H9 (cell line): ENCODE data around the gene ARPC1A. TPM values are rescaled to one million over a fixed set of nuclear protein-coding genes. Genes with fewer than 3 reads are reported as not detected.
A peak's percentile ranks its signal among the peaks of the same experiment; 100 is the strongest.

Source experiments
- DNase-seq: peaks from one replicate; pipeline ENCODE4 v3.0.0-alpha.2; 2017
- H2AFZ ChIP-seq: one replicate; pipeline ENCODE4 v1.6.1; 2013; ENCODE audit warnings: mild to moderate bottlenecking, low read length, control low read depth, moderate library complexity
- H2AK5ac ChIP-seq: 2 replicates; pipeline ENCODE4 v1.6.1; 2013; ENCODE audit warnings: low read length, control low read depth, mixed read lengths; ENCODE audit not compliant: insufficient read length
- H2BK120ac ChIP-seq: one replicate; pipeline ENCODE4 v1.6.1; 2013; ENCODE audit warnings: low read depth, mild to moderate bottlenecking, low read length, control low read depth, inconsistent platforms; ENCODE audit not compliant: poor library complexity, severe bottlenecking
- H2BK12ac ChIP-seq: 2 replicates; pipeline ENCODE4 v1.6.1; 2013; ENCODE audit warnings: low read length, control low read depth, mixed read lengths, low read depth; ENCODE audit not compliant: insufficient read length
- H2BK15ac ChIP-seq: 2 replicates; pipeline ENCODE4 v1.6.1; 2013; ENCODE audit warnings: low read depth, low read length, control low read depth
- H2BK20ac ChIP-seq: one replicate; pipeline ENCODE4 v1.6.1; 2013; ENCODE audit warnings: low read depth, mild to moderate bottlenecking, low read length, control low read depth, inconsistent platforms; ENCODE audit not compliant: poor library complexity, severe bottlenecking
- H2BK5ac ChIP-seq: 2 replicates; pipeline ENCODE4 v1.6.1; 2013; ENCODE audit warnings: low read length, control low read depth, mixed read lengths; ENCODE audit not compliant: insufficient read length
- H3K14ac ChIP-seq: 2 replicates; pipeline ENCODE4 v1.6.1; 2013; ENCODE audit warnings: low read length, control low read depth; ENCODE audit not compliant: insufficient read depth
- H3K18ac ChIP-seq: 2 replicates; pipeline ENCODE4 v1.6.1; 2013; ENCODE audit warnings: low read depth, mild to moderate bottlenecking, mixed read lengths, low read length, control low read depth; ENCODE audit not compliant: insufficient read length
- H3K23ac ChIP-seq: 2 replicates; pipeline ENCODE4 v1.6.1; 2013; ENCODE audit warnings: low read length, control low read depth, mixed read lengths, low read depth; ENCODE audit not compliant: insufficient read length
- H3K23me2 ChIP-seq: 2 replicates; pipeline ENCODE4 v1.6.1; 2013; ENCODE audit warnings: low read depth, mild to moderate bottlenecking, mixed read lengths, low read length, control low read depth; ENCODE audit not compliant: insufficient read length, poor library complexity, severe bottlenecking
- H3K27ac ChIP-seq: 2 replicates; pipeline ENCODE4 v1.5.1; 2013; ENCODE audit warnings: low read length, control low read depth, mixed read lengths, low read depth; ENCODE audit not compliant: insufficient read length
- H3K27me3 ChIP-seq: 2 replicates; pipeline ENCODE4 v1.6.1; 2013; ENCODE audit warnings: low read length, control low read depth, inconsistent platforms; ENCODE audit not compliant: insufficient read depth
- H3K4ac ChIP-seq: 2 replicates; pipeline ENCODE4 v1.6.1; 2013; ENCODE audit warnings: low read depth, mild to moderate bottlenecking, control low read depth, inconsistent platforms, low read length, moderate library complexity
- H3K4me1 ChIP-seq: 2 replicates; pipeline ENCODE4 v1.6.1; 2013; ENCODE audit warnings: low read length, control low read depth, inconsistent platforms; ENCODE audit not compliant: insufficient read depth
- H3K4me2 ChIP-seq: 2 replicates; pipeline ENCODE4 v1.6.1; 2013; ENCODE audit warnings: low read length, control low read depth, mixed read lengths; ENCODE audit not compliant: insufficient read length, insufficient read depth
- H3K56ac ChIP-seq: 2 replicates; pipeline ENCODE4 v1.6.1; 2013; ENCODE audit warnings: low read depth, mild to moderate bottlenecking, mixed read lengths, low read length, control low read depth; ENCODE audit not compliant: insufficient read length
- H3K79me1 ChIP-seq: 2 replicates; pipeline ENCODE4 v1.6.1; 2013; ENCODE audit warnings: low read depth, mild to moderate bottlenecking, moderate library complexity, low read length, control low read depth, inconsistent platforms; ENCODE audit not compliant: insufficient read depth, poor library complexity, severe bottlenecking
- H3K79me2 ChIP-seq: 2 replicates; pipeline ENCODE4 v1.6.1; 2013; ENCODE audit warnings: low read length, control low read depth, inconsistent platforms; ENCODE audit not compliant: insufficient read depth
- H3K9ac ChIP-seq: 2 replicates; pipeline ENCODE4 v1.6.1; 2013; ENCODE audit warnings: low read length, control low read depth, mixed read lengths; ENCODE audit not compliant: insufficient read length; ENCODE audit errors: extremely low read depth
- H3K9me3 ChIP-seq: one replicate; pipeline ENCODE4 v1.6.1; 2013; ENCODE audit warnings: low read depth, low read length, inconsistent platforms; ENCODE audit not compliant: control insufficient read depth
- H3T11ph ChIP-seq: one replicate; pipeline ENCODE4 v1.6.1; 2013; ENCODE audit warnings: mild to moderate bottlenecking, low read length, control low read depth, inconsistent platforms
- H4K20me1 ChIP-seq: one replicate; pipeline ENCODE4 v1.6.1; 2013; ENCODE audit not compliant: control insufficient read depth, insufficient read length, insufficient read depth
- H4K5ac ChIP-seq: 2 replicates; pipeline ENCODE4 v1.6.1; 2013; ENCODE audit warnings: low read depth, mild to moderate bottlenecking, mixed read lengths, low read length, control low read depth; ENCODE audit not compliant: insufficient read length
- H4K8ac ChIP-seq: replicated peaks from 2 replicates; pipeline ENCODE4 v1.6.1; 2013; ENCODE audit warnings: low read length, control low read depth, mixed read lengths, low read depth; ENCODE audit not compliant: insufficient read length
- H4K91ac ChIP-seq: 2 replicates; pipeline ENCODE4 v1.6.1; 2013; ENCODE audit warnings: low read depth, mild to moderate bottlenecking, moderate library complexity, mixed read lengths, low read length, control low read depth; ENCODE audit not compliant: insufficient read length
- H3K27ac Mint-ChIP-seq, 3 experiments: 2 replicates in 2 of 3; 3 replicates in 1 of 3; pipeline ENCODE4 v1.8.0; 2020 to 2021; ENCODE audit warnings: mixed read lengths in 3 of 3, mild to moderate bottlenecking in 1 of 3, moderate library complexity in 1 of 3
- H3K27me3 Mint-ChIP-seq: 2 replicates; pipeline ENCODE4 v1.8.0; 2021; ENCODE audit warnings: low read depth, mild to moderate bottlenecking, moderate library complexity, mixed read lengths
- H3K36me3 Mint-ChIP-seq, 3 experiments: 2 replicates in 2 of 3; 3 replicates in 1 of 3; pipeline ENCODE4 v1.8.0; 2020 to 2021; ENCODE audit warnings: low read depth in 3 of 3, mixed read lengths in 3 of 3; ENCODE audit not compliant: insufficient read depth in 1 of 3
- H3K4me1 Mint-ChIP-seq, 2 experiments: 2 replicates each; pipeline ENCODE4 v1.8.0; 2020; ENCODE audit warnings: mixed read lengths in 2 of 2
- H3K4me3 Mint-ChIP-seq, 2 experiments: 2 replicates in 1 of 2; 3 replicates in 1 of 2; pipeline ENCODE4 v1.8.0; 2020 to 2021; ENCODE audit warnings: mild to moderate bottlenecking in 2 of 2, mixed read lengths in 2 of 2, moderate library complexity in 1 of 2
- H3K9me3 Mint-ChIP-seq, 2 experiments: 2 replicates in 1 of 2; 3 replicates in 1 of 2; pipeline ENCODE4 v1.8.0; 2020; ENCODE audit warnings: mild to moderate bottlenecking in 2 of 2, mixed read lengths in 2 of 2, moderate library complexity in 1 of 2
- WGBS: extraction: QIAGEN DNeasy Blood & Tissue Kit; methylation state at CpG from one replicate; pipeline ENCODE4 v1.1.7; 2013; ENCODE audit warnings: missing lambda C conversion rate, low lambda C conversion rate, mixed read lengths; ENCODE audit not compliant: insufficient read length; ENCODE audit errors: extremely low coverage; 5-methylcytosine and 5-hydroxymethylcytosine counted together
- total RNA-seq: library from RNA; stranded (reverse); gene quantifications from 2 replicates; pipeline ENCODE4 v1.2.1, GENCODE V29; 2021
- TF ChIP-seq, protein P1 (sequence below): fragments of 200-600 bp; sonication (generic); conservative IDR thresholded peaks from 3 replicates; pipeline ENCODE4 v1.8.0; 2021; ENCODE audit warnings: antibody characterized with exemption, mild to moderate bottlenecking

Gene ARPC1A
- total RNA-seq, 1 experiment from 2014 or later: 169 TPM

DNA sequence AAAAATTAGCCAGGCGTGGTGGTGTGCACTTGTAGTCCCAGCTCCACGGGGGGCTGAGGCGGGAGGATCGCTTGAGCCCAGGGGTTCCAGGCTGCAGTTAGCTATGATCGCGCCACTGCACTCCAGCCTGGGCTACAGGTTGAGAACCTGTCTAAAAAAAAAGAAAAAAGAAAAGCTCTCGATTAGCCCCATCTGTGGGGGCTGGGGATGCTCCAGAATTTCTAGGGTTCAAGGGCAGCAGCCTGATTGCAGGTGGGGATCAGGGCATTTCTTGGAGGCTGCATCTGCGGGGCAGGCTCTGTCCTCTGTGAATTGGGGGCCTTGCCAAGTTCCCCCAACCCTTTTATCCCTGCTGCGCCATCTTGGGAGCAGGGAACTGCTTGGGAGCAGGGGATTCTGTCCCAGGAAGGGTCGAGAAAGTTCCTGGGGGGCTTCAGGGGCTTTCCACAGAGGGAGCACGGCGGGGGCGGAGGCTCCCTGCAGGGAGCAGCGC, 651 bp upstream of the ARPC1A start:
- Histone ChIP-seq H4K91ac (no peak overlapping the region), H2AFZ (no peak overlapping the region), H3K4ac (no peak overlapping the region), H2BK20ac (no peak overlapping the region), H4K5ac (no peak overlapping the region), H3K9ac (peak overlapping the region; percentile 90), H3K9me3 (no peaks in the 10 kb centered on the region), H4K20me1 (no peaks in the 10 kb centered on the region), H2AK5ac (no peak overlapping the region), H3K4me1 (no peaks in the 10 kb centered on the region), H3K18ac (peak overlapping the region; percentile 64), H3K14ac (peak overlapping the region; percentile 74), H3K23ac (no peak overlapping the region), H3T11ph (no peak overlapping the region), H3K27ac (no peak overlapping the region), H3K4me2 (peak overlapping the region; percentile 72), H3K23me2 (peaks cover 7% of the 10 kb centered on the region), H2BK12ac (no peak overlapping the region), H4K8ac (no peak overlapping the region), H2BK120ac (no peak overlapping the region), H2BK15ac (no peak overlapping the region), H3K79me2 (peaks cover 6% of the 10 kb centered on the region; the same call in 1 of the 2 replicates), H3K56ac (no peak overlapping the region), H2BK5ac (no peak overlapping the region), H3K79me1 (peaks cover 5% of the 10 kb centered on the region), H3K27me3 (no peaks in the 10 kb centered on the region)
- Mint-ChIP-seq H3K9me3 (no peaks in the 10 kb centered on the region), H3K4me1 (peaks cover 21 to 30% of the 10 kb centered on the region in 2 experiments), H3K36me3 (no peaks in the 10 kb centered on the region), H3K27me3 (no peaks in the 10 kb centered on the region), H3K4me3 (peak overlapping the region; percentile 86 to 90), H3K27ac (peak overlapping the region; percentile 47 to 90 (median 72); a peak in 5 of 7 replicates)
- TF ChIP-seq, protein P1, sequence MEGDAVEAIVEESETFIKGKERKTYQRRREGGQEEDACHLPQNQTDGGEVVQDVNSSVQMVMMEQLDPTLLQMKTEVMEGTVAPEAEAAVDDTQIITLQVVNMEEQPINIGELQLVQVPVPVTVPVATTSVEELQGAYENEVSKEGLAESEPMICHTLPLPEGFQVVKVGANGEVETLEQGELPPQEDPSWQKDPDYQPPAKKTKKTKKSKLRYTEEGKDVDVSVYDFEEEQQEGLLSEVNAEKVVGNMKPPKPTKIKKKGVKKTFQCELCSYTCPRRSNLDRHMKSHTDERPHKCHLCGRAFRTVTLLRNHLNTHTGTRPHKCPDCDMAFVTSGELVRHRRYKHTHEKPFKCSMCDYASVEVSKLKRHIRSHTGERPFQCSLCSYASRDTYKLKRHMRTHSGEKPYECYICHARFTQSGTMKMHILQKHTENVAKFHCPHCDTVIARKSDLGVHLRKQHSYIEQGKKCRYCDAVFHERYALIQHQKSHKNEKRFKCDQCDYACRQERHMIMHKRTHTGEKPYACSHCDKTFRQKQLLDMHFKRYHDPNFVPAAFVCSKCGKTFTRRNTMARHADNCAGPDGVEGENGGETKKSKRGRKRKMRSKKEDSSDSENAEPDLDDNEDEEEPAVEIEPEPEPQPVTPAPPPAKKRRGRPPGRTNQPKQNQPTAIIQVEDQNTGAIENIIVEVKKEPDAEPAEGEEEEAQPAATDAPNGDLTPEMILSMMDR: no peak
- DNase-seq: no peak
- WGBS: no CpG with 5 or more reads among the region's 14 CpGs
